ENCODE data around the gene CITED1. TPM values are rescaled to one million over a fixed set of nuclear protein-coding genes. Genes with fewer than 3 reads are reported as not detected.

The CITED1 gene
- total and polyA plus RNA-seq, 2 donors (not counting 1 experiment from before 2014, with no cell fraction given), result 0.17 TPM; not detected in 1

DNA sequence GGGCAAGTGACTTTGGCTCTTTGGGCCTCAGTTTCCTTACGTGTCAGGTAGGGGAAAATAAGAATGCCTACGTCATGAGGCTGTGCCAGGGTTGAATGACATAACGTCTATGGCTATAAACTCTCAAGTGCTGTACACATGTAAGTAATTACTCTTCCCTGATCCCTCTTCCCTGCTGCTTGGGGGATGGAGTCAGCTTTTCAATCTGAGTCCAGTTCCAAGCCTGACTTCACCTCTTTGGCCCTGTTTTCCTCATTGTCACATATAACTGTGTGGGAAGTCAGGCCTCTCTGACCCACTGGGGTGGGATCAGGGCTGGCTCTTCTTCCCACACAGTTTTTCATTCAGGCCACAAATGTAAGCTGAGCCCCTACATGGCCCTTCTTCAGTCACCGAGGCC lies 11.4 kb upstream of the CITED1 start:
- H3K79me2 ChIP-seq (ENCODE audit: control insufficient read depth, insufficient read depth, low read length), result no peaks in the 10 kb centered on the region
- DNase-seq (ENCODE audit: low read depth in 2 of 2), result no peak
- H3K27me3 ChIP-seq (ENCODE audit: control insufficient read depth, insufficient read depth, low read length), result no peaks in the 10 kb centered on the region
- no peak overlapping the region for H3K27ac ChIP-seq (ENCODE audit: insufficient read depth, low read length)
- no peak overlapping the region for H2AFZ ChIP-seq (ENCODE audit: low read length)
- no peak overlapping the region for H3K9ac ChIP-seq (ENCODE audit: insufficient read depth, low read length)
- no peaks in the 10 kb centered on the region for H3K36me3 ChIP-seq (ENCODE audit: control insufficient read depth, insufficient read depth, low read length)
- H3K9me3 ChIP-seq (ENCODE audit: control insufficient read depth, insufficient read depth, low read depth, low read length), result no peaks in the 10 kb centered on the region
- TF ChIP-seq EZH2 (IDR thresholded peaks at IDR 0.05; ENCODE audit: low read length, missing control alignments), result no peak
- TF ChIP-seq, protein P1, sequence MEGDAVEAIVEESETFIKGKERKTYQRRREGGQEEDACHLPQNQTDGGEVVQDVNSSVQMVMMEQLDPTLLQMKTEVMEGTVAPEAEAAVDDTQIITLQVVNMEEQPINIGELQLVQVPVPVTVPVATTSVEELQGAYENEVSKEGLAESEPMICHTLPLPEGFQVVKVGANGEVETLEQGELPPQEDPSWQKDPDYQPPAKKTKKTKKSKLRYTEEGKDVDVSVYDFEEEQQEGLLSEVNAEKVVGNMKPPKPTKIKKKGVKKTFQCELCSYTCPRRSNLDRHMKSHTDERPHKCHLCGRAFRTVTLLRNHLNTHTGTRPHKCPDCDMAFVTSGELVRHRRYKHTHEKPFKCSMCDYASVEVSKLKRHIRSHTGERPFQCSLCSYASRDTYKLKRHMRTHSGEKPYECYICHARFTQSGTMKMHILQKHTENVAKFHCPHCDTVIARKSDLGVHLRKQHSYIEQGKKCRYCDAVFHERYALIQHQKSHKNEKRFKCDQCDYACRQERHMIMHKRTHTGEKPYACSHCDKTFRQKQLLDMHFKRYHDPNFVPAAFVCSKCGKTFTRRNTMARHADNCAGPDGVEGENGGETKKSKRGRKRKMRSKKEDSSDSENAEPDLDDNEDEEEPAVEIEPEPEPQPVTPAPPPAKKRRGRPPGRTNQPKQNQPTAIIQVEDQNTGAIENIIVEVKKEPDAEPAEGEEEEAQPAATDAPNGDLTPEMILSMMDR (conservative IDR thresholded peaks at IDR 0.05 in 1 of 2, IDR thresholded peaks at IDR 0.05 in 1 of 2; ENCODE audit: low read depth in 1 of 2, low read length in 2 of 2), result no peak
- no peak overlapping the region for H3K4me3 ChIP-seq (replicated peaks in 1 of 4; ENCODE audit: control extremely low read depth in 1 of 4, insufficient read depth in 1 of 4, low read depth in 3 of 4, low read length in 4 of 4)
- H3K4me2 ChIP-seq (ENCODE audit: extremely low read depth, insufficient read depth, low read length), result no peak overlapping the region
- no peaks in the 10 kb centered on the region for H3K4me1 ChIP-seq (ENCODE audit: control insufficient read depth, extremely low read depth, insufficient read depth, low read length)
- H4K20me1 ChIP-seq (ENCODE audit: control insufficient read depth, extremely low read depth, insufficient read depth, low read length), result no peaks in the 10 kb centered on the region

DNA sequence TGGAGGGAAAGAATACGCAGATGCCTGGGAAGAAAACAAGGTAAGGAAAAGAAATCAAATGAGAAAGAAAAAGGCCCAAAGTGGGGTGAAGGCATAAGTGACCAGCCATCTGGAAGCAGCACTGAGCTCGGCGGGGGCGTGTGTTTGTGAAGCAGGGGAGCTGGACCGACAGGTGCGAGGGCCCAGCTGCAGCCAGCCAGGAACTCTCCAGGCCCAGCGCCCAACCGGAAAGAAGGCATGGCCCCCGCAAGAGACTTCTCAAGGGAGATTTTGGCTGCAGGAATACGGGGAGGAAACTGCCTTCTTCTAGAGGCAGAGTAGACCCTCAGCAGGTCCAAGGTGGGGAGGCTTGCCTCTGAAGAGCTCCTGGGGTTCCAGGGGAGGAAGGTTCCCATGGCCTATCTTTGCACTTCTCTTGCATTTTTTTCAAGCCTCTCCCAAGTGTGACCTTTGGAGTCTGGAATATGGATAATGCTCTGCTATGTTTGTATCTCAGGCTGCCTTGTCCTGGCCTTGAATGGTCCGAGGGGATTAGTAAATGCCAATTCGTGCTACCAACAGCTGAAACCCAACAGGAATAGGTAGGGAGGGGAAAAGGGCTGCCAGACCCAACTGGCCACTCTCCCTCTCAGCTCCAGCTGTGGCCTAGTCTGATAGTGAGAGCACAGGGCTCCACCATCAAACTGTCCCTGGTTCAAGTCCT lies 10.8 kb upstream of the CITED1 start:
- no peaks in the 10 kb centered on the region for H3K4me1 ChIP-seq (ENCODE audit: control insufficient read depth, extremely low read depth, insufficient read depth, low read length)
- TF ChIP-seq, protein P1 (conservative IDR thresholded peaks at IDR 0.05 in 1 of 2, IDR thresholded peaks at IDR 0.05 in 1 of 2; ENCODE audit: low read depth in 1 of 2, low read length in 2 of 2), result no peak
- no peak for TF ChIP-seq EZH2 (IDR thresholded peaks at IDR 0.05; ENCODE audit: low read length, missing control alignments)
- DNase-seq (ENCODE audit: low read depth in 2 of 2), result no peak
- no peaks in the 10 kb centered on the region for H4K20me1 ChIP-seq (ENCODE audit: control insufficient read depth, extremely low read depth, insufficient read depth, low read length)
- H3K27ac ChIP-seq (ENCODE audit: insufficient read depth, low read length), result no peak overlapping the region
- H3K9me3 ChIP-seq (ENCODE audit: control insufficient read depth, insufficient read depth, low read depth, low read length), result no peaks in the 10 kb centered on the region
- no peaks in the 10 kb centered on the region for H3K36me3 ChIP-seq (ENCODE audit: control insufficient read depth, insufficient read depth, low read length)
- H3K27me3 ChIP-seq (ENCODE audit: control insufficient read depth, insufficient read depth, low read length), result no peaks in the 10 kb centered on the region
- no peak overlapping the region for H3K4me2 ChIP-seq (ENCODE audit: extremely low read depth, insufficient read depth, low read length)
- no peaks in the 10 kb centered on the region for H3K79me2 ChIP-seq (ENCODE audit: control insufficient read depth, insufficient read depth, low read length)
- no peak overlapping the region for H3K9ac ChIP-seq (ENCODE audit: insufficient read depth, low read length)
- no peak overlapping the region for H2AFZ ChIP-seq (ENCODE audit: low read length)
- no peak overlapping the region for H3K4me3 ChIP-seq (replicated peaks in 1 of 4; ENCODE audit: control extremely low read depth in 1 of 4, insufficient read depth in 1 of 4, low read depth in 3 of 4, low read length in 4 of 4)

DNA sequence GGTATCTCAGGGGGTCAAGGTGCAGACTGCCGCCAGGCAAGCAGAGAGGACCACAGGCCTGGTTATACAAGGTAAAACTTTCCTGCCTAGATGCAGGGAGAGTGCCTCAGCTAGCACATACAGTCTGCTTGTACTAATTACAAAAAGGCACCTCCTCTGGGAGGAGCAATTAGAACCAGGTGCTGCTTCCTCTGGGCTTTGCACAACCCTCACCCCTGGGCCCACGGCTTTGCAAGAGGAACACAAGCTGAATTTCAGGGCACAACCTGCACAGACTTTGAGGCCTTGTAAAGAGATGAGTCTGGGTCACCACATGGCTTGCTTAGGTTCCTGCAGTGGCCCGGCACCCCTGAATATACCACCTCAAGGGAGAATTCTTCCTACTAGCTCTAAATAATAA lies 9.2 kb upstream of the CITED1 start:
- no peaks in the 10 kb centered on the region for H4K20me1 ChIP-seq (ENCODE audit: control insufficient read depth, extremely low read depth, insufficient read depth, low read length)
- H3K9me3 ChIP-seq (ENCODE audit: control insufficient read depth, insufficient read depth, low read depth, low read length), result no peaks in the 10 kb centered on the region
- H3K27me3 ChIP-seq (ENCODE audit: control insufficient read depth, insufficient read depth, low read length), result no peaks in the 10 kb centered on the region
- H3K79me2 ChIP-seq (ENCODE audit: control insufficient read depth, insufficient read depth, low read length), result no peaks in the 10 kb centered on the region
- no peak overlapping the region for H3K9ac ChIP-seq (ENCODE audit: insufficient read depth, low read length)
- H3K4me3 ChIP-seq (replicated peaks in 1 of 4; ENCODE audit: control extremely low read depth in 1 of 4, insufficient read depth in 1 of 4, low read depth in 3 of 4, low read length in 4 of 4), result no peak overlapping the region
- H2AFZ ChIP-seq (ENCODE audit: low read length), result no peak overlapping the region
- TF ChIP-seq, protein P1 (conservative IDR thresholded peaks at IDR 0.05 in 1 of 2, IDR thresholded peaks at IDR 0.05 in 1 of 2; ENCODE audit: low read depth in 1 of 2, low read length in 2 of 2), result no peak
- TF ChIP-seq EZH2 (IDR thresholded peaks at IDR 0.05; ENCODE audit: low read length, missing control alignments), result no peak
- no peak overlapping the region for H3K4me2 ChIP-seq (ENCODE audit: extremely low read depth, insufficient read depth, low read length)
- DNase-seq (ENCODE audit: low read depth in 2 of 2), result no peak
- H3K36me3 ChIP-seq (ENCODE audit: control insufficient read depth, insufficient read depth, low read length), result no peaks in the 10 kb centered on the region
- no peaks in the 10 kb centered on the region for H3K4me1 ChIP-seq (ENCODE audit: control insufficient read depth, extremely low read depth, insufficient read depth, low read length)
- no peak overlapping the region for H3K27ac ChIP-seq (ENCODE audit: insufficient read depth, low read length)
